Measurements from ENCODE around the gene MPPE1.
A peak's percentile ranks its signal among the peaks of the same experiment; 100 is the strongest.
"Not testable (repeated sequence)": the region's sequence is repeated elsewhere in the genome, so short reads cannot be mapped to it uniquely, and the experiment has no call there.

Gene MPPE1

GRCh38 chr18:11944252-11944651, 36.1 kb upstream of the MPPE1 start:
- no peak overlapping the region for H3K27ac Mint-ChIP-seq
- no peaks in the 10 kb centered on the region for H3K27me3 Mint-ChIP-seq
- H3K36me3 Mint-ChIP-seq (ENCODE audit: low read depth): no peaks in the 10 kb centered on the region
- no peak for DNase-seq
- H3K4me3 Mint-ChIP-seq: no peak overlapping the region
- H3K9me3 Mint-ChIP-seq: no peaks in the 10 kb centered on the region
- peaks cover 11% of the 10 kb centered on the region for H3K4me1 Mint-ChIP-seq (ENCODE audit: low read depth)

- no peak overlapping the region for H3K4me3 Mint-ChIP-seq
- H3K4me1 Mint-ChIP-seq (ENCODE audit: low read depth): peaks cover 11% of the 10 kb centered on the region
Measured at GRCh38 chr18:11943551-11943950, 35.4 kb upstream of the MPPE1 start.

GRCh38 chr18:11940956-11941355, 32.8 kb upstream of the MPPE1 start:
- Mint-ChIP-seq H3K4me1 (ENCODE audit: low read depth) (no peaks in the 10 kb centered on the region), H3K9me3 (no peaks in the 10 kb centered on the region), H3K36me3 (ENCODE audit: low read depth) (no peaks in the 10 kb centered on the region), H3K27me3 (no peaks in the 10 kb centered on the region), H3K4me3 (no peak overlapping the region), H3K27ac (no peak overlapping the region)
- no peak for DNase-seq

More at GRCh38 chr18:11943551-11943950, 35.4 kb upstream of the MPPE1 start:
- Mint-ChIP-seq H3K27me3 (no peaks in the 10 kb centered on the region), H3K9me3 (no peaks in the 10 kb centered on the region), H3K36me3 (ENCODE audit: low read depth) (no peaks in the 10 kb centered on the region), H3K27ac (no peak overlapping the region)
- DNase-seq: no peak

GRCh38 chr18:11937874-11938478, 29.9 kb upstream of the MPPE1 start:
- H3K27ac Mint-ChIP-seq: no peak overlapping the region

GRCh38 chr18:11932393-11932792, 24.3 kb upstream of the MPPE1 start:
- no peak for DNase-seq
- Mint-ChIP-seq H3K4me1 (ENCODE audit: low read depth) (no peaks in the 10 kb centered on the region), H3K27me3 (no peaks in the 10 kb centered on the region), H3K9me3 (no peaks in the 10 kb centered on the region), H3K36me3 (ENCODE audit: low read depth) (no peaks in the 10 kb centered on the region), H3K27ac (no peak overlapping the region), H3K4me3 (no peak overlapping the region)

More at GRCh38 chr18:11937874-11938478, 29.9 kb upstream of the MPPE1 start:
- no peak overlapping the region for H3K4me3 Mint-ChIP-seq
- no peaks in the 10 kb centered on the region for H3K9me3 Mint-ChIP-seq
- no peaks in the 10 kb centered on the region for H3K4me1 Mint-ChIP-seq (ENCODE audit: low read depth)
- peak; percentile 77 for DNase-seq
- H3K27me3 Mint-ChIP-seq: no peaks in the 10 kb centered on the region
- no peaks in the 10 kb centered on the region for H3K36me3 Mint-ChIP-seq (ENCODE audit: low read depth)

GRCh38 chr18:11927497-11927896, 19.4 kb upstream of the MPPE1 start:
- no peak overlapping the region for H3K4me3 Mint-ChIP-seq
- DNase-seq: no peak
- H3K27me3 Mint-ChIP-seq: no peaks in the 10 kb centered on the region
- no peaks in the 10 kb centered on the region for H3K9me3 Mint-ChIP-seq
- H3K4me1 Mint-ChIP-seq (ENCODE audit: low read depth): peaks cover 1% of the 10 kb centered on the region
- no peak overlapping the region for H3K27ac Mint-ChIP-seq
- no peaks in the 10 kb centered on the region for H3K36me3 Mint-ChIP-seq (ENCODE audit: low read depth)

- no peak for DNase-seq
- no peaks in the 10 kb centered on the region for H3K9me3 Mint-ChIP-seq
- H3K36me3 Mint-ChIP-seq (ENCODE audit: low read depth): no peaks in the 10 kb centered on the region
- no peak overlapping the region for H3K27ac Mint-ChIP-seq
- no peaks in the 10 kb centered on the region for H3K27me3 Mint-ChIP-seq
- no peak overlapping the region for H3K4me3 Mint-ChIP-seq
- peaks cover 5% of the 10 kb centered on the region for H3K4me1 Mint-ChIP-seq (ENCODE audit: low read depth)
Measured at GRCh38 chr18:11925800-11926481, 17.8 kb upstream of the MPPE1 start.

- H3K4me1 Mint-ChIP-seq (ENCODE audit: low read depth): peaks cover 5% of the 10 kb centered on the region
- H3K27ac Mint-ChIP-seq: no peak overlapping the region
- DNase-seq: no peak
- H3K9me3 Mint-ChIP-seq: no peaks in the 10 kb centered on the region
- H3K4me3 Mint-ChIP-seq: no peak overlapping the region
- no peaks in the 10 kb centered on the region for H3K36me3 Mint-ChIP-seq (ENCODE audit: low read depth)
- no peaks in the 10 kb centered on the region for H3K27me3 Mint-ChIP-seq
Measured at GRCh38 chr18:11923450-11923849, 15.3 kb upstream of the MPPE1 start.

GRCh38 chr18:11919522-11919921, 11.4 kb upstream of the MPPE1 start:
- not testable (repeated sequence) for H3K4me1 Mint-ChIP-seq (ENCODE audit: low read depth); H3K4me3 Mint-ChIP-seq; H3K36me3 Mint-ChIP-seq (ENCODE audit: low read depth); H3K9me3 Mint-ChIP-seq; H3K27me3 Mint-ChIP-seq; H3K27ac Mint-ChIP-seq; DNase-seq

- H3K4me1 Mint-ChIP-seq (ENCODE audit: low read depth); DNase-seq; H3K9me3 Mint-ChIP-seq; H3K27me3 Mint-ChIP-seq; H3K36me3 Mint-ChIP-seq (ENCODE audit: low read depth); H3K4me3 Mint-ChIP-seq; H3K27ac Mint-ChIP-seq: not testable (repeated sequence)
Measured at GRCh38 chr18:11916880-11917279, 8.8 kb upstream of the MPPE1 start.

GRCh38 chr18:11909591-11910026, 1.5 kb upstream of the MPPE1 start:
- H3K36me3 Mint-ChIP-seq (ENCODE audit: low read depth): peaks cover 31% of the 10 kb centered on the region
- no peak for DNase-seq
- H3K4me3 Mint-ChIP-seq: peak overlapping the region; percentile 82
- H3K9me3 Mint-ChIP-seq: no peaks in the 10 kb centered on the region
- H3K27me3 Mint-ChIP-seq: no peaks in the 10 kb centered on the region
- H3K27ac Mint-ChIP-seq: no peak overlapping the region
- peaks cover 27% of the 10 kb centered on the region for H3K4me1 Mint-ChIP-seq (ENCODE audit: low read depth)

GRCh38 chr18:11909061-11909455, 941 bp upstream of the MPPE1 start:
- no peaks in the 10 kb centered on the region for H3K9me3 Mint-ChIP-seq
- no peaks in the 10 kb centered on the region for H3K27me3 Mint-ChIP-seq
- H3K4me1 Mint-ChIP-seq (ENCODE audit: low read depth): peaks cover 27% of the 10 kb centered on the region
- H3K36me3 Mint-ChIP-seq (ENCODE audit: low read depth): peaks cover 32% of the 10 kb centered on the region
- DNase-seq: no peak
- H3K27ac Mint-ChIP-seq: peak overlapping the region; percentile 86
- H3K4me3 Mint-ChIP-seq: peak overlapping the region; percentile 82

GRCh38 chr18:11906926-11907874, 917 bp downstream of the MPPE1 start:
- H3K4me1 Mint-ChIP-seq (ENCODE audit: low read depth): peaks cover 27% of the 10 kb centered on the region
- peak overlapping the region; percentile 96 for H3K27ac Mint-ChIP-seq
- no peaks in the 10 kb centered on the region for H3K9me3 Mint-ChIP-seq
- H3K27me3 Mint-ChIP-seq: no peaks in the 10 kb centered on the region
- peaks cover 49% of the 10 kb centered on the region for H3K36me3 Mint-ChIP-seq (ENCODE audit: low read depth)
- DNase-seq: peak; percentile 29
- H3K4me3 Mint-ChIP-seq: peak overlapping the region; percentile 94

GRCh38 chr18:11906176-11906575, 1.9 kb downstream of the MPPE1 start:
- no peaks in the 10 kb centered on the region for H3K9me3 Mint-ChIP-seq
- peaks cover 27% of the 10 kb centered on the region for H3K4me1 Mint-ChIP-seq (ENCODE audit: low read depth)
- H3K27me3 Mint-ChIP-seq: no peaks in the 10 kb centered on the region
- H3K27ac Mint-ChIP-seq: peak overlapping the region; percentile 59
- peaks cover 57% of the 10 kb centered on the region for H3K36me3 Mint-ChIP-seq (ENCODE audit: low read depth)
- H3K4me3 Mint-ChIP-seq: no peak overlapping the region
- no peak for DNase-seq

All from activated T-cell treated with anti-CD3 and anti-CD28 coated beads, Interleukin-2, amount 50 U/mL, for 24 hours (primary cell).